GM18526 (cell line): Measurements from ENCODE around the gene CYTH2.

ENCODE experiments used
- POLR2A ChIP-seq: IDR thresholded peaks from 3 replicates; pipeline ENCODE4 v1.6.1; 2011; ENCODE audit not compliant: insufficient read length; ENCODE audit errors: extremely low read depth

The CYTH2 gene

DNA sequence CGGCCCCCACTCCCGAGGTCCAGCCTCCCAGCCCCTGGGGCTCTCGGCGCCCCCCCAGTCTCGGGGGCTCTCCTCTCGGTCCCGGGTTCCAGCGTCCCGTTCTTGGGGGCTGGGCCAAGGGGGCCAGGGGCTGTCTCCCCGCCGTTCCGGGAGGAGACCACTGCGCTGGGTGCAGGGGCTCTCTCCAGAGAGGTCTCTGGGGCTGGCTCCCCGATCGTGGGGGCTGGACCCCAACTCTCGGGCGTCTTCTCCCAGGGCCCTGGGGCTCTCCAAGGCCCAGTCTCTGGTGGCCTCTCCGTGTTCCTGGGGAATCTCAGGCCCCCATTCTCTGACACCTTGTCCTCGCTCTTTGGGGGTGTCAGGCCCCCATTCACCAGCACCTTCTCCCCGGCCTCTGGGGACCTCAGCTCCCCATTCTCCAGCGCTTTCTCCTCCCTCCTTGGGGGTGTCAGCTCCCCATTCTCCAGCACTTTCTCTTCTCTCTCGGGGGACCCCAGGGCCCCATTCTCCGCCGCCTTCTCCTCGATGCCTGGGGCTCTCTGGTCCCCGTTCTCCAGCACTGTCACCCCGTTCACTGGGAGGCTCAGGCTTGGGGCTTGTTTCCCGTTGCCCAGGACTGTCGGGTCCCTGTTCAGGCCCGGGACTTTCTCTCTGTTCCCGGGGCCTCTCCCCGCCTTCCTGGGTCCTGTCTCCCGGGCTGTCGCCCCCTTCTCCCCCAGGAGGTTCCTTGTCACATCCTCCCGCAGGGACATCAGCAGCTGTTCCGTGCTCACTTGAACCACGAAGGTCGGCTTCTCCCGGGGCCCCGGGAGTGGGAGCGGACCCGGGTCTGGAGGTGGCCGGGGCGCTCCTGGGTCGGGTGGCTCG is 28.8 kb downstream of the CYTH2 start:
- no peak for TF ChIP-seq POLR2A

DNA sequence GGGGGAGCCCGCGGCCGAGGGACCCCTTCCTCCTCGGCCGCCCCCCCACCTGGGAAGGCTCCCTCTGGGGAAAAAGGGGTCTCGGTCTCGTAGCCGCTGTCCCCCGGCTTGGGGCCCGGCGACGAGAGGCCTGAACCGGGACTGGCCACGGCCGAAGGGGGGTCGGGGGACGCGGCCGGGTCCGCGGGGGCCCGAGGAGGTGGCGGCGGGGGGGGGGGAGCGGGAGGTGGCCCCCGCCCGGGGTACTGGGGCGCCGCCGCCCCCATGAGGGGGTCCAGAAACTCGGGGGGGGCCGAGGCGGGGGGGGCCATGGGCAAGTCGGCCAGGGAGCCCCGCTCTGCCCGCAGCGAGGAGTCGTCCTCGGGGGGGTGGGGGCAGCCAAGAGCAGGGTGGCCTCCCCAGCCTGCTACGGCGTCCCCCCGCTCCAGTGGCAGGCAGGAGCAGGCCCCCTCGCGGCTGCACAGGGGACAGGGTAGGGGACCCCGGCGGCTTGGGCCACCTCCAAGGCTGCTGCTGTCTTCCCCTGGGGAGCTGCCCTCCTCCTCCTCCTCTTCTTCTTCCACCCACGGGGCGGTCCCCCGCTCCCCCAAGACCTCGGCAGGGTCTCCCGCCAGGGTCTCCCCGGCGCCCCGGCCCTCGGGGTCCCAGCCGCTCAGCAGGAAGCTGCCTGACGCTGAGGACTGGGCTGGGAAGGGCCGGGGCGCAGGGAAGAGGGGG is 29.6 kb downstream of the CYTH2 start:
- no peak for TF ChIP-seq POLR2A

DNA sequence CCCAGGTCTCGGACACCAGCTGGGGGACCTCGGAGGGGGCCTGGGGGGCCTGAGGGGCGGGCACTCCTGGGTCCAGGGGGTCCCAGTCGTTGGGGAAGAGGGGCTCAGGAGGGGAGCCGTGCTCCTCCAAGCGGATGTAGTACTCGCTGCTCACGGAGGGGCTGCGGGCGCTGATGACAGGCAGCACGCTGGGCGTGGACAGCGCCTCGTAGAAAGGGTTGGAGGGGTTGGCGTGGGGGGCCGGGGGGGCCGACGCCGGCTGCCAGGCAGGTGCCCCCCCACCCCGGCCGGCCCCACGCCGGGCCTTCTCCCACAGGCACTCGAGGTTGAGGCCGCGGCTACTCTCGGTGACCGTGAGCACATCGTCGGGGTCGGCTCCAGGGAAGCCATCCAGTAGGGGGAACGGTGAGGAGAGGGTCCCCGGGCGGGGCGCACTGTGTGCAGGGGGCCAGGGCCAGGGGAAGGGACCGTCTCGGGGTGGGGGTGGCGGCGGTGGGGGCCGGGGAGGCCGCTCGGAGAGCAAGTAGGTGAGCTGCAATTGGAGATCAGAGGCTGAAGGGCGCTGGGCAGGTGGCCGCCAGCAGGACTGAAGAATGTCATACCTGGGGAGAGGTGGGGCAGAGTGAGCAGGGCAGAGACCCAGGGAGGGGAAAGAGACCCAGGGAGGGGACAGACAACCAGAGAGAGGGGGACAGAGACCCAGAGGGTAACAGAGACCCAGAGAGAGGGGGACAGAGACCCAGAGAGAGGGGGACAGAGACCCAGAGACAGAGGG is 30.3 kb downstream of the CYTH2 start:
- no peak for TF ChIP-seq POLR2A

GRCh38 chr19:48500830-48501493 is 31.8 kb downstream of the CYTH2 start:
- no peak for TF ChIP-seq POLR2A

DNA sequence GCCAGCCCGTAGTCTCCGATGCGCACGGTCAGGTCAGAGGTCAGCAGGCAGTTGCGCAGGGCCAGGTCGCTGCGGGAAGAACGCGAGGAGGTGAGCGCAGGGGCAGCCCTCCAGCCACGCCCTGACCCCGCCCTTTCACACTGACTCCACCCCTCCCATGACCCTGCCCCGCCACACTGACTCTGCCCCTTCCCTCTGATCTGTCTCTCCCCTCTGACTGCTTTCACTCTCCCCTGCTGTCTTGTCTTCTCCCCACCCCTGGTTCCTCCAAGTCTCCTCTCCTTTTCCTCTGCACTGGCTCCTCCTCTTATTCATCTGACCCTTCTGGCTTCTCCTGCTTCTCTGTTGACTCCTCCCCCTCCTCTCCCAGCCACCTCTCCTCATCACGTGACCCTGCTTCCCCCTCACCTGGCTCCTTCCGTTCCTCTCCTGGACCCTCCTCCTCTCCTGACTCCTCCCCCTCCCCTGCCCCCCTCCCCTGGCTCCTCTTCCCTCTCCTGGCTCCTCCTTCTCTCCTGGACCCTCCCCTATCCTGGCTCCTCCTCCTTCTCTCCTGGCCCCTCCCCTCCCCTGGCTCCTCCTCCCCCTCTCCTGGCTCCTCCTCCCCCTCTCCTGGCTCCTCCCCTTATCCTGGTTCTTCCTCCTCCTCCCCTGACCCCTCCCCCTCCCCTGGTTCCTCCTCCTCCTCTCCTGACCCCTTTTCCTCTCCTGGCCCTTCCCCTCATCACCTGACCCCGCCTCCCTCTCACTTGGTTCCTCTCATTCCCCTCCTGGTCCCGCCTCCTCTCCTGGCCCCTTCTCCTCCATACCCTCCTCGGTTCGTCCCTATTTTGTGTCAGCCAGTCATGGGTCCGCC is 32.6 kb downstream of the CYTH2 start:
- TF ChIP-seq POLR2A = no peak

GRCh38 chr19:48502350-48503018 is 33.3 kb downstream of the CYTH2 start:
- no peak for TF ChIP-seq POLR2A

- TF ChIP-seq POLR2A = no peak
Observed at GRCh38 chr19:48506138-48506733, 37.1 kb downstream of the CYTH2 start.

DNA sequence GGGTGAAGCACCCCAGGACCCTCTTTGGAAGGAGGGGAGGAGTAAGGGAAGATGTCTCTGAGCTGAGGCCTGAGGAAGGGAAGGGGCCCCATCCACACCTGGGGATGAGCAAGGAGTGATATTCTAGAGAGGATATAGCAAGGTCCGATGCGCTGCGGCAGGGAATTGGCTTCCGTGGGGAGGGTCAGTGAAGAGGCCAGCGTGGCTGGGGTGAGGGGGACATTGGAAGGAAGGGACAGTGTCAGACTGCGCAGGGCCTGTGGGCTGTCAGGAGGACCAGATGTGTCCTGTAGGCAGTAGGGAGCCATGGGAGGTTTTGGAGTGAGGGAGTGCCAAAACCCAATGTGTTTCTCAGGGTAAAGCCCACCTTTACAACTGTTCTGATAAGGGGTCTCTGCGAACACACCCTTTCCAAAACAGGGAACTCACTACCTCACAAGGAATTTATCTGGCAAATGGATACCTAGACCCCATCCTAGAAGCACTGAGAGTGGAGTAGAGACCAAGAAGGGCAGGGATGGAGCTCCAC is 38.8 kb downstream of the CYTH2 start:
- no peak for TF ChIP-seq POLR2A

DNA sequence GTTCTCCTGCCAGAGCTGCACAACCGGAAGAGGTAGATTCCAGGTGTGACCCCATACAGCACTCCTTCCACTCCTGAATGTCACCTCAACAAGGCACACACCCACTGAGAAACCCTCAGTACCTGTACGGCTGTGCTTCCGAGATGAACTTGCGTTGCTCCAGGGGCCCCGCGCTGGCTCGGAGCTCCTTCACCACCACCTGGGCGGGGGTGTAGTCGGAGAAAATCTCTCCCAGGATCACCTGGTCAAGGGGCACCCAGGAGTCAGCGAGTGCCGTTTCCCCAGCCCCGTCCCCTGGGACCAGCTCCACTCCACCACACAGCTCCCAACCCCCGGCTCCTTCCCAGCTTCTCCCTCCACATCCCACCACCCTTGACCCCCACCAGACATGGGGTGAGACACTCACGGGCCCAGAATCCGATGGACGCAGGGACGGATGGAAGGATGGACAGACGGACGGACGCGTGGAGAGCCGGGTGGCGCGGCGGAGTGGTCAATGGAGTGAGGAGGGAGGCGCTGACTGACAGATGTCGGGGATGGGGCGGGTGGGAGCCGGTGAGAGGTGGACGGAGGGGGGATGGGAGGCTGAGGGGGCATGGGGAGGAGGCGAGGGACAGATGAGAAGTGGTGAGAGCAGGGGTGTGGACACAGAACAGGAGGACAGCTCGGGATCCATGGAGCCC is 39.7 kb downstream of the CYTH2 start:
- no peak for TF ChIP-seq POLR2A

DNA sequence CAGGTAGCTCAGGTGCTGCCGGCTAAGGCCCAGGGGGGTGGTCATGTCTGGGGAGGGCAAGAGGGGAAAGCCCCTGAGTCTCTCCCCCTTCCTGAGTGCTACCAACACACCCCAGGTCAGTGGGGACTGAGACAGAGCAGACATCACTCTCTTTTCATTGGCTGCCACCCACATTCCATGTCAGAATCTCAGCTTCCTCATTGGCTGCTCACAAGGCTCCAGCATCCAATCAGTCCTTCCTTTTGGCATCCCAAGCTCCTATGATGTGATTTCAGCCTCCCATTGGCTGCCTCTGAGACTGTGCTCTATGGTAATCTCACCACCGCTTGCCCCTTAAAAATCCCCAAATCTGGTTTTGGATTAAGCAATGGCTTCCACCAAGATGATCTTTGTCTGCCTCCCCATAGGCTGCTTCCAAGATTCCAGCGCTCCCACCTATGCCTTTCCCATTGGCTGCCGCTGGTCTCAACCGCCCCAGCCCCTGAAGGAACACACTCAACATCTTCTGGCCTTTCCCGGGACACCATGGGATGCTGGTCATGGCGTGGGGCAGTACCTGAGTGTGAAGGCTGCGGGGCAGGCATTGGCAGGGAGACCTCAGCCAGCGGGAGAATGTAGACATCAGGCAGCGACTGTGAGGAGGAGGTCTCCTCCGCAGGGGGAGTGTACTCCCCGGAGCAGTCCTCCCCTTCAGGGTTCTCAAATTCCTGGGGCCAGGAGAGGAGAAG is 40.5 kb downstream of the CYTH2 start:
- no peak for TF ChIP-seq POLR2A

GRCh38 chr19:48510421-48511268 is 41.5 kb downstream of the CYTH2 start:
- no peak for TF ChIP-seq POLR2A
